Measurements from ENCODE around the gene DDX51. TPM values are rescaled to one million over a fixed set of nuclear protein-coding genes. Genes with fewer than 3 reads are reported as not detected.

The DDX51 gene
- total and polyA plus RNA-seq, 2 donors (not counting 1 experiment from before 2014, with no cell fraction given): 46.3 to 60.8 TPM

- Mint-ChIP-seq H3K4me3 (no peak overlapping the region), H3K27me3 (no peaks in the 10 kb centered on the region), H3K4me1 (no peaks in the 10 kb centered on the region), H3K9me3 (ENCODE audit: insufficient read depth) (no peaks in the 10 kb centered on the region), H3K27ac (no peak overlapping the region)
- CTCF ChIA-PET: no interaction called here
- Histone ChIP-seq H3K4me3 (ENCODE audit: control extremely low read depth in 1 of 5, extremely low read depth in 1 of 5, insufficient read depth in 1 of 5, low read depth in 2 of 5, low read length in 4 of 5) (no peak overlapping the region), H3K27ac (ENCODE audit: low read length in 2 of 2) (no peak overlapping the region), H3K4me1 (ENCODE audit: control insufficient read depth in 2 of 2, insufficient read depth in 2 of 2, low read length in 2 of 2) (no peaks in the 10 kb centered on the region), H2AFZ (ENCODE audit: insufficient read depth, low read depth, low read length, poor library complexity, severe bottlenecking) (no peak overlapping the region), H3K9me3 (ENCODE audit: control extremely low read depth in 1 of 3, control insufficient read depth in 2 of 3, insufficient read depth in 1 of 3, low read length in 2 of 3) (no peaks in the 10 kb centered on the region), H4K20me1 (ENCODE audit: control insufficient read depth, insufficient read depth, low read length, poor library complexity, severe bottlenecking) (no peaks in the 10 kb centered on the region), H3K4me2 (replicated peaks; ENCODE audit: low read depth, low read length, poor library complexity, severe bottlenecking) (no peak overlapping the region), H3K36me3 (replicated peaks in 1 of 2; ENCODE audit: control extremely low read depth in 1 of 2, control insufficient read depth in 1 of 2, extremely low read depth in 1 of 2, insufficient read depth in 2 of 2, low read length in 1 of 2) (peaks cover 9 to 40% of the 10 kb centered on the region in 2 experiments), H3K27me3 (replicated peaks in 1 of 4; ENCODE audit: control extremely low read depth in 1 of 4, control insufficient read depth in 3 of 4, insufficient read depth in 4 of 4, low read length in 3 of 4) (no peaks in the 10 kb centered on the region), H3K9ac (ENCODE audit: low read length) (no peak overlapping the region), H3K79me2 (ENCODE audit: control insufficient read depth, insufficient read depth, low read length) (no peaks in the 10 kb centered on the region)
- intact Hi-C loops (cut with micrococcal nuclease): no loop called here
- WGBS (ENCODE audit: insufficient coverage): 97% methylated on average over 22 of the region's 22 CpGs
- POLR2A ChIA-PET: no interaction called here
- no peak for DNase-seq
- ATAC-seq (ENCODE audit: low read depth): no peak
- TF ChIP-seq EZH2 (IDR thresholded peaks at IDR 0.05; ENCODE audit: borderline replicate concordance, insufficient read depth, low read depth, low read length, poor library complexity, severe bottlenecking) (no peak), CTCF (IDR thresholded peaks at IDR 0.05) (no peak)
These were observed 25.2 kb downstream of the DDX51 start for GRCh38 chr12:132118876-132119275.

- Mint-ChIP-seq H3K9me3 (ENCODE audit: insufficient read depth) (no peaks in the 10 kb centered on the region), H3K27me3 (no peaks in the 10 kb centered on the region), H3K4me3 (no peak overlapping the region), H3K27ac (no peak overlapping the region), H3K4me1 (no peaks in the 10 kb centered on the region)
- H3K4me3 ChIP-seq (ENCODE audit: control extremely low read depth in 1 of 5, extremely low read depth in 1 of 5, insufficient read depth in 1 of 5, low read depth in 2 of 5, low read length in 4 of 5): no peak overlapping the region
- peaks cover 12 to 39% of the 10 kb centered on the region in 2 experiments for H3K36me3 ChIP-seq (replicated peaks in 1 of 2; ENCODE audit: control extremely low read depth in 1 of 2, control insufficient read depth in 1 of 2, extremely low read depth in 1 of 2, insufficient read depth in 2 of 2, low read length in 1 of 2)
- no peak overlapping the region for H2AFZ ChIP-seq (ENCODE audit: insufficient read depth, low read depth, low read length, poor library complexity, severe bottlenecking)
- no peak overlapping the region for H3K9ac ChIP-seq (ENCODE audit: low read length)
- H3K4me2 ChIP-seq (replicated peaks; ENCODE audit: low read depth, low read length, poor library complexity, severe bottlenecking): no peak overlapping the region
- no peak overlapping the region for H3K27ac ChIP-seq (ENCODE audit: low read length in 2 of 2)
- CTCF ChIA-PET: no interaction called here
- H3K4me1 ChIP-seq (ENCODE audit: control insufficient read depth in 2 of 2, insufficient read depth in 2 of 2, low read length in 2 of 2): no peaks in the 10 kb centered on the region
- 92% methylated on average over 9 of the region's 10 CpGs for WGBS (ENCODE audit: insufficient coverage)
- H3K79me2 ChIP-seq (ENCODE audit: control insufficient read depth, insufficient read depth, low read length): no peaks in the 10 kb centered on the region
- TF ChIP-seq CTCF (IDR thresholded peaks at IDR 0.05): no peak
- ATAC-seq (ENCODE audit: low read depth) (no peak), DNase-seq (no peak)
- intact Hi-C loops (cut with micrococcal nuclease): no loop called here
- H3K27me3 ChIP-seq (replicated peaks in 1 of 4; ENCODE audit: control extremely low read depth in 1 of 4, control insufficient read depth in 3 of 4, insufficient read depth in 4 of 4, low read length in 3 of 4): no peaks in the 10 kb centered on the region
- no peaks in the 10 kb centered on the region for H3K9me3 ChIP-seq (ENCODE audit: control extremely low read depth in 1 of 3, control insufficient read depth in 2 of 3, insufficient read depth in 1 of 3, low read length in 2 of 3)
- POLR2A ChIA-PET: no interaction called here
- no peaks in the 10 kb centered on the region for H4K20me1 ChIP-seq (ENCODE audit: control insufficient read depth, insufficient read depth, low read length, poor library complexity, severe bottlenecking)
These were observed 26.6 kb downstream of the DDX51 start for GRCh38 chr12:132117558-132117875.

Measured in B cell (primary cell).